Activated T-cell treated with anti-CD3 and anti-CD28 coated beads, Interleukin-2, amount 50 U/mL, for 24 hours (primary cell): ENCODE data around the gene HTR7.

Experiments used
- DNase-seq: peaks from one replicate; pipeline ENCODE4 v3.0.0-alpha.2; 2020
- H3K27ac Mint-ChIP-seq: 2 replicates; pipeline ENCODE4 v1.8.0; 2020; ENCODE audit warnings: mild to moderate bottlenecking, mixed read lengths
- H3K27me3 Mint-ChIP-seq: 2 replicates; pipeline ENCODE4 v1.8.0; 2020; ENCODE audit warnings: mixed read lengths
- H3K36me3 Mint-ChIP-seq: 2 replicates; pipeline ENCODE4 v1.8.0; 2020; ENCODE audit warnings: low read depth, mixed read lengths
- H3K4me1 Mint-ChIP-seq: 2 replicates; pipeline ENCODE4 v1.8.0; 2020; ENCODE audit warnings: low read depth, mixed read lengths
- H3K4me3 Mint-ChIP-seq: 2 replicates; pipeline ENCODE4 v1.8.0; 2020; ENCODE audit warnings: mild to moderate bottlenecking, moderate library complexity, mixed read lengths
- H3K9me3 Mint-ChIP-seq: 2 replicates; pipeline ENCODE4 v1.8.0; 2020; ENCODE audit warnings: mixed read lengths

HTR7 gene

GRCh38 chr10:90805206-90805605 lies 52.6 kb downstream of the HTR7 start:
- Mint-ChIP-seq H3K27me3 (peaks cover 12% of the 10 kb centered on the region), H3K4me3 (no peak overlapping the region), H3K27ac (no peak overlapping the region), H3K36me3 (no peaks in the 10 kb centered on the region), H3K4me1 (no peaks in the 10 kb centered on the region), H3K9me3 (no peaks in the 10 kb centered on the region)
- no peak for DNase-seq

- no peaks in the 10 kb centered on the region for H3K9me3 Mint-ChIP-seq
- H3K27me3 Mint-ChIP-seq, result peaks cover 12% of the 10 kb centered on the region
- no peaks in the 10 kb centered on the region for H3K4me1 Mint-ChIP-seq
- H3K27ac Mint-ChIP-seq, result no peak overlapping the region
- no peak for DNase-seq
- H3K4me3 Mint-ChIP-seq, result no peak overlapping the region
- H3K36me3 Mint-ChIP-seq, result no peaks in the 10 kb centered on the region
These were observed 53.5 kb downstream of the HTR7 start for GRCh38 chr10:90804354-90804753.

- no peak for DNase-seq
- Mint-ChIP-seq H3K4me3 (no peak overlapping the region), H3K9me3 (no peaks in the 10 kb centered on the region), H3K27me3 (peaks cover 10% of the 10 kb centered on the region), H3K27ac (no peak overlapping the region), H3K36me3 (no peaks in the 10 kb centered on the region), H3K4me1 (no peaks in the 10 kb centered on the region)
These were observed 56.2 kb downstream of the HTR7 start for GRCh38 chr10:90801608-90802007.

- Mint-ChIP-seq H3K27me3 (peaks cover 10% of the 10 kb centered on the region), H3K27ac (no peak overlapping the region), H3K9me3 (no peaks in the 10 kb centered on the region), H3K4me1 (no peaks in the 10 kb centered on the region), H3K4me3 (no peak overlapping the region), H3K36me3 (no peaks in the 10 kb centered on the region)
- no peak for DNase-seq
These were observed 57.5 kb downstream of the HTR7 start for GRCh38 chr10:90800232-90800796.

- Mint-ChIP-seq H3K27ac (no peak overlapping the region), H3K27me3 (peaks cover 10% of the 10 kb centered on the region), H3K4me1 (no peaks in the 10 kb centered on the region), H3K4me3 (no peak overlapping the region), H3K9me3 (no peaks in the 10 kb centered on the region), H3K36me3 (no peaks in the 10 kb centered on the region)
- DNase-seq, result no peak
These were observed 58.7 kb downstream of the HTR7 start for GRCh38 chr10:90799172-90799571.

GRCh38 chr10:90798482-90798881 lies 59.4 kb downstream of the HTR7 start:
- no peak for DNase-seq
- H3K27me3 Mint-ChIP-seq, result peaks cover 14% of the 10 kb centered on the region
- no peak overlapping the region for H3K4me3 Mint-ChIP-seq
- no peak overlapping the region for H3K27ac Mint-ChIP-seq
- H3K36me3 Mint-ChIP-seq, result no peaks in the 10 kb centered on the region
- H3K4me1 Mint-ChIP-seq, result no peaks in the 10 kb centered on the region
- H3K9me3 Mint-ChIP-seq, result no peaks in the 10 kb centered on the region

GRCh38 chr10:90790422-90790821 lies 67.4 kb downstream of the HTR7 start:
- no peak overlapping the region for H3K4me3 Mint-ChIP-seq
- H3K9me3 Mint-ChIP-seq, result no peaks in the 10 kb centered on the region
- no peaks in the 10 kb centered on the region for H3K4me1 Mint-ChIP-seq
- no peak overlapping the region for H3K27ac Mint-ChIP-seq
- DNase-seq, result no peak
- peaks cover 12% of the 10 kb centered on the region for H3K27me3 Mint-ChIP-seq
- no peaks in the 10 kb centered on the region for H3K36me3 Mint-ChIP-seq

- Mint-ChIP-seq H3K36me3 (no peaks in the 10 kb centered on the region), H3K27ac (no peak overlapping the region), H3K27me3 (peaks cover 12% of the 10 kb centered on the region), H3K4me1 (no peaks in the 10 kb centered on the region), H3K9me3 (no peaks in the 10 kb centered on the region), H3K4me3 (no peak overlapping the region)
- no peak for DNase-seq
These were observed 68.9 kb downstream of the HTR7 start for GRCh38 chr10:90788968-90789367.

GRCh38 chr10:90788199-90788491 lies 69.7 kb downstream of the HTR7 start:
- peaks cover 8% of the 10 kb centered on the region for H3K27me3 Mint-ChIP-seq

GRCh38 chr10:90787393-90788198 lies 70.2 kb downstream of the HTR7 start:
- H3K27ac Mint-ChIP-seq, result no peak overlapping the region
- no peaks in the 10 kb centered on the region for H3K4me1 Mint-ChIP-seq
- H3K27me3 Mint-ChIP-seq, result peaks cover 8% of the 10 kb centered on the region
- DNase-seq, result no peak
- H3K4me3 Mint-ChIP-seq, result no peak overlapping the region
- no peaks in the 10 kb centered on the region for H3K9me3 Mint-ChIP-seq
- no peaks in the 10 kb centered on the region for H3K36me3 Mint-ChIP-seq

More at GRCh38 chr10:90788199-90788491, 69.7 kb downstream of the HTR7 start:
- H3K27ac Mint-ChIP-seq, result no peak overlapping the region
- no peaks in the 10 kb centered on the region for H3K9me3 Mint-ChIP-seq
- no peak for DNase-seq
- no peak overlapping the region for H3K4me3 Mint-ChIP-seq
- H3K36me3 Mint-ChIP-seq, result no peaks in the 10 kb centered on the region
- H3K4me1 Mint-ChIP-seq, result no peaks in the 10 kb centered on the region

GRCh38 chr10:90785782-90786181 lies 72.1 kb downstream of the HTR7 start:
- no peaks in the 10 kb centered on the region for H3K4me1 Mint-ChIP-seq
- no peak for DNase-seq
- no peak overlapping the region for H3K4me3 Mint-ChIP-seq
- H3K27ac Mint-ChIP-seq, result no peak overlapping the region
- no peaks in the 10 kb centered on the region for H3K36me3 Mint-ChIP-seq
- H3K9me3 Mint-ChIP-seq, result no peaks in the 10 kb centered on the region
- H3K27me3 Mint-ChIP-seq, result peaks cover 3% of the 10 kb centered on the region

GRCh38 chr10:90784771-90785170 lies 73.1 kb downstream of the HTR7 start:
- DNase-seq, result no peak
- H3K4me3 Mint-ChIP-seq, result no peak overlapping the region
- no peaks in the 10 kb centered on the region for H3K4me1 Mint-ChIP-seq
- peaks cover 3% of the 10 kb centered on the region for H3K27me3 Mint-ChIP-seq
- H3K27ac Mint-ChIP-seq, result no peak overlapping the region
- H3K36me3 Mint-ChIP-seq, result no peaks in the 10 kb centered on the region
- no peaks in the 10 kb centered on the region for H3K9me3 Mint-ChIP-seq

GRCh38 chr10:90780488-90780887 lies 77.4 kb downstream of the HTR7 start:
- no peaks in the 10 kb centered on the region for H3K4me1 Mint-ChIP-seq

GRCh38 chr10:90779548-90779947 lies 78.3 kb downstream of the HTR7 start:
- Mint-ChIP-seq H3K4me1 (no peaks in the 10 kb centered on the region), H3K36me3 (no peaks in the 10 kb centered on the region), H3K27me3 (peaks cover 8% of the 10 kb centered on the region), H3K27ac (no peak overlapping the region), H3K9me3 (no peaks in the 10 kb centered on the region), H3K4me3 (no peak overlapping the region)
- no peak for DNase-seq

More at GRCh38 chr10:90780488-90780887, 77.4 kb downstream of the HTR7 start:
- Mint-ChIP-seq H3K4me3 (no peak overlapping the region), H3K27me3 (peaks cover 8% of the 10 kb centered on the region), H3K36me3 (no peaks in the 10 kb centered on the region), H3K27ac (no peak overlapping the region), H3K9me3 (no peaks in the 10 kb centered on the region)
- no peak for DNase-seq

- DNase-seq, result no peak
- Mint-ChIP-seq H3K27ac (no peak overlapping the region), H3K9me3 (no peaks in the 10 kb centered on the region), H3K4me1 (no peaks in the 10 kb centered on the region), H3K27me3 (peaks cover 8% of the 10 kb centered on the region), H3K4me3 (no peak overlapping the region), H3K36me3 (no peaks in the 10 kb centered on the region)
These were observed 80.2 kb downstream of the HTR7 start for GRCh38 chr10:90777621-90778020.
